PC-9 (cell line): ENCODE results near the gene AOAH.

ENCODE experiments used
- EZH2 ChIP-seq: fragments of 200-600 bp; sonication (generic); IDR thresholded peaks from 2 replicates; pipeline ENCODE4 v1.8.0; 2017; ENCODE audit warnings: antibody characterized with exemption, low read depth
- TF ChIP-seq, protein P1 (sequence below): fragments of 200-600 bp; sonication (generic); conservative IDR thresholded peaks from 2 replicates; pipeline ENCODE4 v1.6.1; 2017; ENCODE audit warnings: mixed run types, antibody characterized with exemption, mild to moderate bottlenecking, moderate library complexity

DNA sequence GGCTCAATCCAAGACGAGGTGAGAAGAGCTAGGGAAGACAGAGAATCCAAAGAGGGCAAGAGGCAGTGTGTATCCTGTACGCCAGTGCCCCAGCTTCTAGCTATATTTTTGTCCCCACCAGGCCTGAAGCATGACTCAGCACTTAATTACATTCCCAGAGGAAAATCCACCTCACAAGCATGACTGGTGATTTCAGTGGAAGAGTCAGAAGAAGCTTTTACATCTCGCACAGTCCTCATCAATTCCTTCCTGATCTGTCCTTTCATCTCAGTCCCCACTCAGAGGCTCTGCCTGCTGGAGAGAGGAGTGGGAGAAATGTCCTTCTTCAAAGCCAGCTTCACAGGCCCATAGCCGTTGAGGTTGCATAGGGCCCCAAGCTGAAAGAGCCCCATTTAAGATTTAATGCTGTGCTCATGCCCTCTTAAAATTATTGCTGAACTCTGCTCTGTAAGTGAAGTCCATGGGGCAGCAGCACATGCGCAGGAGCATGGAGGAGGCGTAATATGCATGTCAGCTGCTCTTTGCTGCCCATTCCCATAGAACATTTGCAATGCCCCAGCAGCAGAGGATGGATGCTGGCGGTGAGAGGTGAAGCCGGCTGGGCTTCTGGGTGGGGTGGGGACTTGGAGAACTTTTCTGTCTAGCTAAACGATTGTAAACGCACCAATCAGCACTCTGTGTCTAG is 39.0 kb upstream of the AOAH start:
- TF ChIP-seq EZH2, result no peak
- TF ChIP-seq, protein P1, sequence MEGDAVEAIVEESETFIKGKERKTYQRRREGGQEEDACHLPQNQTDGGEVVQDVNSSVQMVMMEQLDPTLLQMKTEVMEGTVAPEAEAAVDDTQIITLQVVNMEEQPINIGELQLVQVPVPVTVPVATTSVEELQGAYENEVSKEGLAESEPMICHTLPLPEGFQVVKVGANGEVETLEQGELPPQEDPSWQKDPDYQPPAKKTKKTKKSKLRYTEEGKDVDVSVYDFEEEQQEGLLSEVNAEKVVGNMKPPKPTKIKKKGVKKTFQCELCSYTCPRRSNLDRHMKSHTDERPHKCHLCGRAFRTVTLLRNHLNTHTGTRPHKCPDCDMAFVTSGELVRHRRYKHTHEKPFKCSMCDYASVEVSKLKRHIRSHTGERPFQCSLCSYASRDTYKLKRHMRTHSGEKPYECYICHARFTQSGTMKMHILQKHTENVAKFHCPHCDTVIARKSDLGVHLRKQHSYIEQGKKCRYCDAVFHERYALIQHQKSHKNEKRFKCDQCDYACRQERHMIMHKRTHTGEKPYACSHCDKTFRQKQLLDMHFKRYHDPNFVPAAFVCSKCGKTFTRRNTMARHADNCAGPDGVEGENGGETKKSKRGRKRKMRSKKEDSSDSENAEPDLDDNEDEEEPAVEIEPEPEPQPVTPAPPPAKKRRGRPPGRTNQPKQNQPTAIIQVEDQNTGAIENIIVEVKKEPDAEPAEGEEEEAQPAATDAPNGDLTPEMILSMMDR, result no peak
